Vagina (tissue), 2 donors: Measurements from ENCODE around the gene ANAPC2.

Source experiments
- POLR2AphosphoS5 ChIP-seq, 2 donors: sonication (generic); formaldehyde crosslinking; IDR thresholded peaks; one replicate each; pipeline ENCODE4 v1.9.0; 2017; ENCODE audit warnings: antibody characterized with exemption in 2 of 2, mild to moderate bottlenecking in 2 of 2, low read depth in 1 of 2; ENCODE audit not compliant: insufficient read depth in 1 of 2
- TF ChIP-seq, protein P1 (sequence below), 3 experiments: fragments of 450-650 bp in 2 of 3; fragments of 200-600 bp in 1 of 3; sonication (generic) in 1 of 3; IDR thresholded peaks; one replicate each; pipeline ENCODE4 v1.5.1; 2017 to 2019; ENCODE audit warnings: antibody characterized with exemption in 3 of 3, mild to moderate bottlenecking in 2 of 3, moderate library complexity in 2 of 3

DNA sequence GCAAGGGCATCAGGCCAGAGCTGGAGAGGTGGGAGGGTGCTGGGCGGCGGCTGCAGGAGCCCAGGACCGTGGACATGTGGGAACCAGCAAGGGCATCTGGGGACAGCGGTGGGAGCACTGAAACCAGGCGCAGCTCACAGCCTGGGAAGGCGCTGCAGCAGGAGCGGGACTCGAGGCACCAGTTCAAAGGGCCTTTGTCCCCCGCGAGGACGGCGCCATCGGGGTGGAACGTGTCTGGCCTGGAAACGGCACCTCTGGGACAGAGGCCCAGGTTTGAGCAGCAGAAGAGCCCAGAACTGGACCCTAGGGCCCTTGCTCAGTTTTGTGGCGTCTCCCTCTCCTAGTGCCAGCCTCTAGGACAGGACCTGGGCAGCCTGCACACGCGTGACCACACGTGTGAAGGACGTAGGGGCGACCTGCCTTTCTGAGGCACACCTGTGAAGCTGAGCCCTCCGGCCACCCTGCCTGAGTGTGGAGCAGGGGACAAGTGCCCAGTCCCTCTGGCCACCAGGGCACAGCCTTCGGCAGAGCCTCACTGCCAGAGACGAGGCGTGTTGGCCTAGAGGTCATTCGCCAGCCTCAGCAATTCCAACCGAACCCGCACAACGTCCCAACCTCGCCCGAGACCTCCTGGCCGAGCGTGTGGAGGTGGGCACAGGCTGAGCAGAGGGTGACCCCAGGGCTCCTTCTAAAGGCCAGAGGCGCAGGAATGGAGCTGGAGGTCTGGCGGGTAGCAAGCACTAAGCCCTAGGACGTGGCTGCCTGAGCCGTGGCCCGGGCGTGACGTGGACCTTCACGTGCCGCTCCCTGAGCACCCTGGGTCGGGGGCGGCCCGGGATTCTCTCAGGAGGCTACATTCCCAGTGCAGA, 14.3 kb downstream of the ANAPC2 start:
- no peak for TF ChIP-seq POLR2AphosphoS5 (IDR thresholded peaks at IDR 0.05; ENCODE audit: insufficient read depth in 1 of 2, low read depth in 1 of 2)
- TF ChIP-seq, protein P1, sequence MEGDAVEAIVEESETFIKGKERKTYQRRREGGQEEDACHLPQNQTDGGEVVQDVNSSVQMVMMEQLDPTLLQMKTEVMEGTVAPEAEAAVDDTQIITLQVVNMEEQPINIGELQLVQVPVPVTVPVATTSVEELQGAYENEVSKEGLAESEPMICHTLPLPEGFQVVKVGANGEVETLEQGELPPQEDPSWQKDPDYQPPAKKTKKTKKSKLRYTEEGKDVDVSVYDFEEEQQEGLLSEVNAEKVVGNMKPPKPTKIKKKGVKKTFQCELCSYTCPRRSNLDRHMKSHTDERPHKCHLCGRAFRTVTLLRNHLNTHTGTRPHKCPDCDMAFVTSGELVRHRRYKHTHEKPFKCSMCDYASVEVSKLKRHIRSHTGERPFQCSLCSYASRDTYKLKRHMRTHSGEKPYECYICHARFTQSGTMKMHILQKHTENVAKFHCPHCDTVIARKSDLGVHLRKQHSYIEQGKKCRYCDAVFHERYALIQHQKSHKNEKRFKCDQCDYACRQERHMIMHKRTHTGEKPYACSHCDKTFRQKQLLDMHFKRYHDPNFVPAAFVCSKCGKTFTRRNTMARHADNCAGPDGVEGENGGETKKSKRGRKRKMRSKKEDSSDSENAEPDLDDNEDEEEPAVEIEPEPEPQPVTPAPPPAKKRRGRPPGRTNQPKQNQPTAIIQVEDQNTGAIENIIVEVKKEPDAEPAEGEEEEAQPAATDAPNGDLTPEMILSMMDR (IDR thresholded peaks at IDR 0.05), result no peak
